H1 (cell line): Measurements from ENCODE around the gene PDIA6.

Experiments used
- CBX5 ChIP-seq: fragments of 300-800, 300-1000 bp; sonication (generic); IDR thresholded peaks from 2 replicates; pipeline ENCODE4 v1.7.1; 2016; ENCODE audit warnings: antibody characterized with exemption, low read length, low read depth
- EZH2 ChIP-seq: fragments of 200-600 bp; sonication (generic); IDR thresholded peaks from 2 replicates; pipeline ENCODE4 v1.7.1; 2012; ENCODE audit warnings: low read depth, mild to moderate bottlenecking, moderate library complexity, low read length, inconsistent platforms; ENCODE audit not compliant: severe bottlenecking
- JUN ChIP-seq: IDR thresholded peaks from 2 replicates; pipeline ENCODE4 v1.6.1; 2011; ENCODE audit warnings: low read depth, mild to moderate bottlenecking, improper control_type of control experiment, low read length
- POLR2A ChIP-seq, 2 experiments: IDR thresholded peaks; 1 replicate in 1 of 2; 2 replicates in 1 of 2; pipeline ENCODE4 v1.6.1; 2011; ENCODE audit warnings: low read depth in 2 of 2, low read length in 2 of 2, mild to moderate bottlenecking in 2 of 2; ENCODE audit errors: control extremely low read depth in 1 of 2
- TF ChIP-seq, protein P1 (sequence below), 3 experiments: IDR thresholded peaks; 1 replicate in 2 of 3; 2 replicates in 1 of 3; pipeline versions ENCODE4 v1.5.1 to v1.6.1; 2011; ENCODE audit warnings: low read length in 3 of 3, mild to moderate bottlenecking in 3 of 3, inconsistent platforms in 2 of 3, low read depth in 1 of 3, moderate library complexity in 1 of 3; ENCODE audit not compliant: insufficient read depth in 1 of 3; ENCODE audit errors: control extremely low read depth in 1 of 3

DNA sequence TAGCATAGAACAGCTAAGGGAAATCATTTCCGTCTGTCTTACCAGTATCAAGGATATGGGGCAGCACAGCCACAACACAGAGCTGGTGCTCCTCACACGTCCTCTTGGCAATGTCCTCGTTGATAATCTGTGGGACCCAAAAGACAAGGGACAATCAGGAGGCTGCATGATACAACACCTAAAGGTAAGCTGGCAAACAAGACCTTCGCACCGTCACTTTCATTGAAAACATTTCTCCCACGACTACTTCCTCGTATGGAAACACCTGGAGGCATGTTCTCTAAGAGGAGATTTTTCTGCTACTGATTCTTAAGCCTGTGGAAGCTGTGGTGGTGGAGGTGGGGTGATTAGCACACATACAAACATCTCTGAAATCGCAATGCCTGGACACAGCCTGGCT, 23.7 kb downstream of the PDIA6 start:
- TF ChIP-seq EZH2 (no peak), POLR2A (IDR thresholded peaks at IDR 0.05; ENCODE audit: control extremely low read depth in 1 of 2, low read depth in 2 of 2, low read length in 2 of 2) (no peak), CBX5 (no peak), JUN (no peak)
- TF ChIP-seq, protein P1, sequence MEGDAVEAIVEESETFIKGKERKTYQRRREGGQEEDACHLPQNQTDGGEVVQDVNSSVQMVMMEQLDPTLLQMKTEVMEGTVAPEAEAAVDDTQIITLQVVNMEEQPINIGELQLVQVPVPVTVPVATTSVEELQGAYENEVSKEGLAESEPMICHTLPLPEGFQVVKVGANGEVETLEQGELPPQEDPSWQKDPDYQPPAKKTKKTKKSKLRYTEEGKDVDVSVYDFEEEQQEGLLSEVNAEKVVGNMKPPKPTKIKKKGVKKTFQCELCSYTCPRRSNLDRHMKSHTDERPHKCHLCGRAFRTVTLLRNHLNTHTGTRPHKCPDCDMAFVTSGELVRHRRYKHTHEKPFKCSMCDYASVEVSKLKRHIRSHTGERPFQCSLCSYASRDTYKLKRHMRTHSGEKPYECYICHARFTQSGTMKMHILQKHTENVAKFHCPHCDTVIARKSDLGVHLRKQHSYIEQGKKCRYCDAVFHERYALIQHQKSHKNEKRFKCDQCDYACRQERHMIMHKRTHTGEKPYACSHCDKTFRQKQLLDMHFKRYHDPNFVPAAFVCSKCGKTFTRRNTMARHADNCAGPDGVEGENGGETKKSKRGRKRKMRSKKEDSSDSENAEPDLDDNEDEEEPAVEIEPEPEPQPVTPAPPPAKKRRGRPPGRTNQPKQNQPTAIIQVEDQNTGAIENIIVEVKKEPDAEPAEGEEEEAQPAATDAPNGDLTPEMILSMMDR (IDR thresholded peaks at IDR 0.05; ENCODE audit: control extremely low read depth in 1 of 3, insufficient read depth in 1 of 3, low read depth in 1 of 3, low read length in 3 of 3) = no peak
